Activated CD4-positive, alpha-beta T cell treated with anti-CD3 and anti-CD28 coated beads, Interleukin-2, amount 10 ng/mL, durations not matched to agents 7 days and 5 days (primary cell): ENCODE results near the gene CFAP43. TPM values are rescaled to one million over a fixed set of nuclear protein-coding genes. Genes with fewer than 3 reads are reported as not detected.
A peak's percentile ranks its signal among the peaks of the same experiment; 100 is the strongest.

ENCODE experiments used
- CTCF ChIA-PET: fragments of 350-600 bp; sonication (Branson Sonifier 250); formaldehyde crosslinking; loops from one replicate; lab custom pipeline; 2021; ENCODE audit warnings: antibody characterized with exemption; lab: Charles Lee
- POLR2A ChIA-PET: fragments of 350-600 bp; sonication (Branson Sonifier 250); formaldehyde crosslinking; loops from one replicate; lab custom pipeline; 2021; ENCODE audit warnings: antibody characterized with exemption; lab: Charles Lee
- DNase-seq: peaks from one replicate; pipeline ENCODE4 v3.0.0-alpha.2; 2020
- H3K27ac Mint-ChIP-seq: one replicate; pipeline ENCODE4 v1.8.0; 2021; ENCODE audit warnings: mild to moderate bottlenecking, moderate library complexity, mixed read lengths
- H3K27me3 Mint-ChIP-seq: one replicate; pipeline ENCODE4 v1.8.0; 2021; ENCODE audit warnings: mixed read lengths
- H3K36me3 Mint-ChIP-seq: one replicate; pipeline ENCODE4 v1.8.0; 2021; ENCODE audit warnings: low read depth, mixed read lengths
- H3K4me1 Mint-ChIP-seq: one replicate; pipeline ENCODE4 v1.8.0; 2021; ENCODE audit warnings: mixed read lengths
- H3K4me3 Mint-ChIP-seq: one replicate; pipeline ENCODE4 v1.8.0; 2021; ENCODE audit warnings: mild to moderate bottlenecking, moderate library complexity, mixed read lengths
- H3K9me3 Mint-ChIP-seq: one replicate; pipeline ENCODE4 v1.8.0; 2021; ENCODE audit warnings: mixed read lengths
- total RNA-seq, 2 experiments: library from RNA; stranded (reverse); gene quantifications; one replicate each; pipeline ENCODE4 v1.2.3, GENCODE V29; 2021

The CFAP43 gene
- total RNA-seq, 2 experiments from 2014 or later, result not detected

- Mint-ChIP-seq H3K9me3 (peaks cover 10% of the 10 kb centered on the region), H3K4me3 (no peak overlapping the region), H3K27ac (no peak overlapping the region), H3K4me1 (no peaks in the 10 kb centered on the region), H3K27me3 (peaks cover 36% of the 10 kb centered on the region), H3K36me3 (no peaks in the 10 kb centered on the region)
- no peak for DNase-seq
- ChIA-PET CTCF (no interaction called here), POLR2A (no interaction called here)
Observed at GRCh38 chr10:104240078-104240477, 7.9 kb upstream of the CFAP43 start.

GRCh38 chr10:104235801-104236200 lies 3.6 kb upstream of the CFAP43 start:
- peaks cover 14% of the 10 kb centered on the region for H3K4me1 Mint-ChIP-seq
- POLR2A ChIA-PET, result no interaction called here
- CTCF ChIA-PET, result no interaction called here
- peaks cover 13% of the 10 kb centered on the region for H3K9me3 Mint-ChIP-seq
- H3K36me3 Mint-ChIP-seq, result no peaks in the 10 kb centered on the region
- no peak for DNase-seq
- no peak overlapping the region for H3K27ac Mint-ChIP-seq
- no peak overlapping the region for H3K4me3 Mint-ChIP-seq
- peaks cover 48% of the 10 kb centered on the region for H3K27me3 Mint-ChIP-seq

- Mint-ChIP-seq H3K4me3 (no peak overlapping the region), H3K36me3 (no peaks in the 10 kb centered on the region), H3K9me3 (peaks cover 13% of the 10 kb centered on the region), H3K27ac (no peak overlapping the region), H3K4me1 (peaks cover 14% of the 10 kb centered on the region), H3K27me3 (peaks cover 43% of the 10 kb centered on the region)
- POLR2A ChIA-PET, result no interaction called here
- CTCF ChIA-PET, result no interaction called here
- DNase-seq, result no peak
Observed at GRCh38 chr10:104234934-104235333, 2.8 kb upstream of the CFAP43 start.

GRCh38 chr10:104233817-104234216 lies 1.7 kb upstream of the CFAP43 start:
- H3K4me3 Mint-ChIP-seq, result peak overlapping the region; percentile 62
- H3K36me3 Mint-ChIP-seq, result no peaks in the 10 kb centered on the region
- H3K9me3 Mint-ChIP-seq, result peaks cover 13% of the 10 kb centered on the region
- DNase-seq, result no peak
- H3K27me3 Mint-ChIP-seq, result peaks cover 41% of the 10 kb centered on the region
- no peak overlapping the region for H3K27ac Mint-ChIP-seq
- POLR2A ChIA-PET, result no interaction called here
- CTCF ChIA-PET, result no interaction called here
- H3K4me1 Mint-ChIP-seq, result peaks cover 14% of the 10 kb centered on the region

GRCh38 chr10:104232613-104233102 lies 494 bp upstream of the CFAP43 start:
- no peak for DNase-seq
- ChIA-PET POLR2A (no interaction called here), CTCF (interaction anchor here (1.0 to 1.6 kb wide), 3 partner anchors 16 to 343 kb away, joined by 3 to 4 read pairs (median 3); no protein-coding TSS in a partner anchor)
- Mint-ChIP-seq H3K4me3 (peak overlapping the region; percentile 88), H3K27me3 (peaks cover 41% of the 10 kb centered on the region), H3K9me3 (peaks cover 13% of the 10 kb centered on the region), H3K36me3 (no peaks in the 10 kb centered on the region), H3K27ac (peak overlapping the region; percentile 83), H3K4me1 (peaks cover 14% of the 10 kb centered on the region)

- DNase-seq, result no peak
- Mint-ChIP-seq H3K4me3 (no peak overlapping the region), H3K9me3 (peaks cover 7% of the 10 kb centered on the region), H3K4me1 (peaks cover 14% of the 10 kb centered on the region), H3K27me3 (peaks cover 36% of the 10 kb centered on the region), H3K36me3 (no peaks in the 10 kb centered on the region), H3K27ac (no peak overlapping the region)
- POLR2A ChIA-PET, result no interaction called here
- CTCF ChIA-PET, result interaction anchor here (0.8 to 1.2 kb wide), 2 partner anchors 74 to 518 kb away, joined by 3 to 4 read pairs; no protein-coding TSS in a partner anchor
Observed at GRCh38 chr10:104230490-104230889, 1.7 kb downstream of the CFAP43 start.

GRCh38 chr10:104223304-104223703 lies 8.9 kb downstream of the CFAP43 start:
- ChIA-PET CTCF (no interaction called here), POLR2A (no interaction called here)
- Mint-ChIP-seq H3K4me3 (no peak overlapping the region), H3K36me3 (no peaks in the 10 kb centered on the region), H3K27me3 (peaks cover 30% of the 10 kb centered on the region), H3K4me1 (peaks cover 4% of the 10 kb centered on the region), H3K27ac (no peak overlapping the region), H3K9me3 (no peaks in the 10 kb centered on the region)
- DNase-seq, result no peak

- Mint-ChIP-seq H3K4me1 (peaks cover 4% of the 10 kb centered on the region), H3K27me3 (peaks cover 18% of the 10 kb centered on the region), H3K27ac (no peak overlapping the region), H3K9me3 (no peaks in the 10 kb centered on the region), H3K36me3 (no peaks in the 10 kb centered on the region), H3K4me3 (no peak overlapping the region)
- no peak for DNase-seq
- CTCF ChIA-PET, result interaction anchor here (0.6 kb wide), 1 partner anchor 331 kb away, joined by 3 read pairs; no protein-coding TSS in a partner anchor
- POLR2A ChIA-PET, result no interaction called here
Observed at GRCh38 chr10:104220522-104220921, 11.6 kb downstream of the CFAP43 start.

GRCh38 chr10:104218751-104219150 lies 13.4 kb downstream of the CFAP43 start:
- Mint-ChIP-seq H3K36me3 (no peaks in the 10 kb centered on the region), H3K27me3 (peaks cover 15% of the 10 kb centered on the region), H3K9me3 (no peaks in the 10 kb centered on the region), H3K27ac (no peak overlapping the region), H3K4me3 (no peak overlapping the region), H3K4me1 (peaks cover 4% of the 10 kb centered on the region)
- no peak for DNase-seq
- POLR2A ChIA-PET, result no interaction called here
- CTCF ChIA-PET, result no interaction called here

GRCh38 chr10:104216631-104217030 lies 15.5 kb downstream of the CFAP43 start:
- Mint-ChIP-seq H3K4me3 (no peak overlapping the region), H3K9me3 (no peaks in the 10 kb centered on the region), H3K4me1 (peaks cover 4% of the 10 kb centered on the region), H3K36me3 (no peaks in the 10 kb centered on the region), H3K27ac (no peak overlapping the region), H3K27me3 (peaks cover 22% of the 10 kb centered on the region)
- DNase-seq, result no peak
- ChIA-PET CTCF (interaction anchor here (0.6 to 1.4 kb wide), 2 partner anchors 10 to 158 kb away, joined by 3 read pairs; no protein-coding TSS in a partner anchor), POLR2A (no interaction called here)

GRCh38 chr10:104209575-104210198 lies 22.5 kb downstream of the CFAP43 start:
- H3K4me1 Mint-ChIP-seq, result no peaks in the 10 kb centered on the region
- no peaks in the 10 kb centered on the region for H3K36me3 Mint-ChIP-seq
- ChIA-PET CTCF (no interaction called here), POLR2A (no interaction called here)
- DNase-seq, result peak; percentile 51
- no peaks in the 10 kb centered on the region for H3K9me3 Mint-ChIP-seq
- no peak overlapping the region for H3K4me3 Mint-ChIP-seq
- H3K27ac Mint-ChIP-seq, result no peak overlapping the region
- H3K27me3 Mint-ChIP-seq, result peaks cover 36% of the 10 kb centered on the region

GRCh38 chr10:104208730-104209129 lies 23.4 kb downstream of the CFAP43 start:
- H3K9me3 Mint-ChIP-seq, result no peaks in the 10 kb centered on the region
- CTCF ChIA-PET, result interaction anchor here (0.6 kb wide), 1 partner anchor 192 kb away, joined by 3 read pairs; no protein-coding TSS in a partner anchor

GRCh38 chr10:104202231-104202630 lies 29.9 kb downstream of the CFAP43 start:
- no peak for DNase-seq
- H3K4me3 Mint-ChIP-seq, result no peak overlapping the region
- no peaks in the 10 kb centered on the region for H3K4me1 Mint-ChIP-seq
- no peak overlapping the region for H3K27ac Mint-ChIP-seq
- H3K9me3 Mint-ChIP-seq, result no peaks in the 10 kb centered on the region
- no peaks in the 10 kb centered on the region for H3K36me3 Mint-ChIP-seq
- peaks cover 22% of the 10 kb centered on the region for H3K27me3 Mint-ChIP-seq
- POLR2A ChIA-PET, result no interaction called here
- CTCF ChIA-PET, result interaction anchor here (0.7 kb wide), 1 partner anchor 575 kb away, joined by 3 read pairs; no protein-coding TSS in a partner anchor

More at GRCh38 chr10:104208730-104209129, 23.4 kb downstream of the CFAP43 start:
- H3K36me3 Mint-ChIP-seq, result no peaks in the 10 kb centered on the region
- no peak overlapping the region for H3K27ac Mint-ChIP-seq
- no peak for DNase-seq
- POLR2A ChIA-PET, result no interaction called here
- H3K27me3 Mint-ChIP-seq, result peaks cover 36% of the 10 kb centered on the region
- no peak overlapping the region for H3K4me3 Mint-ChIP-seq
- H3K4me1 Mint-ChIP-seq, result no peaks in the 10 kb centered on the region
